HepG2 (cell line): Measurements from ENCODE around the gene TEDC1. TPM values are rescaled to one million over a fixed set of nuclear protein-coding genes. Genes with fewer than 3 reads are reported as not detected.

Source experiments
- AKAP8 ChIP-seq: sonication (generic); formaldehyde crosslinking; IDR thresholded peaks from 2 replicates; pipeline ENCODE4 v1.5.1; 2020; ENCODE audit warnings: mild to moderate bottlenecking, missing genetic modification reagents
- ATAD3A ChIP-seq: sonication (generic); formaldehyde crosslinking; IDR thresholded peaks from 2 replicates; pipeline ENCODE4 v1.4.0; 2020; ENCODE audit warnings: missing genetic modification reagents
- ATF1 ChIP-seq: IDR thresholded peaks from 2 replicates; pipeline ENCODE4 v1.6.1; 2016; ENCODE audit warnings: mild to moderate bottlenecking, control low read depth
- BORCS8-MEF2B ChIP-seq: sonication (generic); formaldehyde crosslinking; IDR thresholded peaks from 2 replicates; pipeline ENCODE4 v1.8.0; 2022; ENCODE audit warnings: mild to moderate bottlenecking, missing genetic modification reagents
- HNF4A ChIP-seq: sonication (generic); formaldehyde crosslinking; IDR thresholded peaks from 2 replicates; pipeline ENCODE4 v1.4.0; 2020; ENCODE audit warnings: missing genetic modification reagents
- MAFF ChIP-seq: IDR thresholded peaks from 2 replicates; pipeline ENCODE4 v1.6.1; 2011; ENCODE audit warnings: low read depth, low read length, improper control_type of control experiment
- PHF20 ChIP-seq: sonication (generic); formaldehyde crosslinking; IDR thresholded peaks from 2 replicates; pipeline ENCODE4 v1.5.0; 2020; ENCODE audit warnings: mild to moderate bottlenecking, missing genetic modification reagents
- SCMH1 ChIP-seq: sonication (generic); formaldehyde crosslinking; IDR thresholded peaks from 2 replicates; pipeline ENCODE4 v1.9.0; 2021; ENCODE audit warnings: missing genetic modification reagents, mild to moderate bottlenecking, borderline replicate concordance
- SRF ChIP-seq: IDR thresholded peaks from 2 replicates; pipeline ENCODE4 v1.6.1; 2011; ENCODE audit warnings: mild to moderate bottlenecking, low read depth, low read length, moderate library complexity
- STAT5B ChIP-seq: sonication (generic); formaldehyde crosslinking; IDR thresholded peaks from 2 replicates; pipeline ENCODE4 v1.4.0; 2020; ENCODE audit warnings: missing genetic modification reagents
- ZBTB42 ChIP-seq: sonication (generic); formaldehyde crosslinking; IDR thresholded peaks from 2 replicates; pipeline ENCODE4 v1.5.0; 2020; ENCODE audit warnings: mild to moderate bottlenecking, missing genetic modification reagents
- ZFX ChIP-seq: sonication (generic); formaldehyde crosslinking; IDR thresholded peaks from 2 replicates; pipeline ENCODE4 v1.4.0; 2020; ENCODE audit warnings: mild to moderate bottlenecking, low read depth, missing genetic modification reagents, moderate library complexity
- ZNF143 ChIP-seq: sonication (generic); formaldehyde crosslinking; IDR thresholded peaks from 2 replicates; pipeline ENCODE4 v1.4.0; 2020; ENCODE audit warnings: missing genetic modification reagents
- ZNF235 ChIP-seq: sonication (generic); formaldehyde crosslinking; IDR thresholded peaks from 2 replicates; pipeline ENCODE4 v1.8.1; 2023; ENCODE audit warnings: mild to moderate bottlenecking, missing genetic modification reagents, borderline replicate concordance
- ZNF766 ChIP-seq: sonication (generic); formaldehyde crosslinking; IDR thresholded peaks from 2 replicates; pipeline ENCODE4 v1.5.0; 2020; ENCODE audit warnings: missing genetic modification reagents, borderline replicate concordance
- polyA plus RNA-seq, 8 experiments: library from polyadenylated mRNA; depleted of rRNA in 3 of 8; stranded (reverse) in 7 of 8; unstranded in 1 of 8; fragments of >200 nt; fragmentation: Illumina TruSeq in 4 of 8; extraction: Trizol in 4 of 8; gene quantifications; 2 replicates each; pipeline versions ENCODE4 v1.2.1 to v1.2.3, GENCODE V29; 2011 to 2016; ENCODE audit warnings: low read depth in 4 of 8, missing spikeins in 1 of 8, mixed read lengths in 1 of 8; ENCODE audit not compliant: insufficient read depth in 1 of 8
- total RNA-seq, 5 experiments: library from RNA; depleted of rRNA; stranded (reverse); fragments of >200 nt; fragmentation: Illumina TruSeq; extraction: Trizol; gene quantifications; 2 replicates each; pipeline ENCODE4 v1.2.3, GENCODE V29; 2016; ENCODE audit warnings: low read depth in 1 of 5
- TF ChIP-seq, protein P1 (sequence below): sonication (generic); formaldehyde crosslinking; IDR thresholded peaks from 2 replicates; pipeline ENCODE4 v1.8.0; 2022; ENCODE audit warnings: mild to moderate bottlenecking, missing genetic modification reagents; ENCODE audit not compliant: insufficient replicate concordance
- TF ChIP-seq, protein P2 (sequence below): sonication (generic); formaldehyde crosslinking; IDR thresholded peaks from 2 replicates; pipeline ENCODE4 v1.5.1; 2020; ENCODE audit warnings: missing genetic modification reagents, mild to moderate bottlenecking, borderline replicate concordance
- TF ChIP-seq, protein P3 (sequence below): sonication (generic); formaldehyde crosslinking; IDR thresholded peaks from 2 replicates; pipeline ENCODE4 v1.5.1; 2020; ENCODE audit warnings: mild to moderate bottlenecking, missing genetic modification reagents, moderate library complexity
- TF ChIP-seq, protein P4 (sequence below): sonication (generic); formaldehyde crosslinking; IDR thresholded peaks from 2 replicates; pipeline ENCODE4 v1.5.0; 2020; ENCODE audit warnings: mild to moderate bottlenecking, missing genetic modification reagents, moderate library complexity
- TF ChIP-seq, protein P5 (sequence below): IDR thresholded peaks from 2 replicates; pipeline ENCODE4 v1.6.1; 2016; ENCODE audit warnings: low read depth, control low read depth
- TF ChIP-seq, protein P6 (sequence below): sonication (generic); formaldehyde crosslinking; IDR thresholded peaks from 2 replicates; pipeline ENCODE4 v1.8.0; 2022; ENCODE audit warnings: mild to moderate bottlenecking, missing genetic modification reagents, moderate library complexity

The TEDC1 gene
- total and polyA plus RNA-seq, 2 of the 13 experiments (the other 11 are each of a cell fraction or from before 2014, with no cell fraction given): 5.7 to 27.4 TPM

DNA sequence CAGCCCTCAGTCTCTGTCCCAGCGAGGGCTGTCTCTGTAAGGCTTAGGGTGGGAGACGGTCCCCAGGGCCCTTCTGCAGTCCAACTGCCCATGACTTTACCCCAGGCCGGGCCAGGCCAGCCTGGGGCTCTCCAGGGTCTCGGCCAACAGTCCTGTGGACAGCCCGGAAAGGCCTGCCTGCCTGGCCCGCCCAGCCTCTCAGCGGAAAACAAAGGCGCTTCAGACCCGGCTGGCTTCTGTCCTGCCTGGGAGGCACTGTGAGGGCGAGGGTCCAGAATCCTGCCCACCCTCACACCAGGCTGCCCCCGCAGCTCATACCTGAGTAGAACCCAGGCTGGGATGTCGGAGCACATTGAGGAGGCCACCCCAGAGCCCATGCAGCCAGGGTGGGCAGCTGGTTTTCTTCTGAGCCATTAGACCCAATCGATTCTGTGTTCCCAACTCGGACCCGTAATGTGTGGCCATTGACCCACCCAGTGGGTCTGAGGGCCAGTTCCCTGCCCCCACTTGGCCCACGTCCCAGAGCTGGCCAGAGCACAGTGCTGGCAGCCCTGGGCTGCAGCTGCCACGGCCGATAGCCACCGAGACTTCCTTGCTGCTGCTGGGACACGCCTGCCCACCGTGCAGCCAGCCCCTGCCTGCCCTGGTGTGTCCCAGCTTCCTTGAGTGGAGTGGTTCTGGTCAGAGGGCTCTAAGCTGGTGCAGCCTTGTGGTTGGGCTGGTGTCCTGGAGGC lies 14.8 kb upstream of the TEDC1 start (continued):
- TF ChIP-seq, protein P1, sequence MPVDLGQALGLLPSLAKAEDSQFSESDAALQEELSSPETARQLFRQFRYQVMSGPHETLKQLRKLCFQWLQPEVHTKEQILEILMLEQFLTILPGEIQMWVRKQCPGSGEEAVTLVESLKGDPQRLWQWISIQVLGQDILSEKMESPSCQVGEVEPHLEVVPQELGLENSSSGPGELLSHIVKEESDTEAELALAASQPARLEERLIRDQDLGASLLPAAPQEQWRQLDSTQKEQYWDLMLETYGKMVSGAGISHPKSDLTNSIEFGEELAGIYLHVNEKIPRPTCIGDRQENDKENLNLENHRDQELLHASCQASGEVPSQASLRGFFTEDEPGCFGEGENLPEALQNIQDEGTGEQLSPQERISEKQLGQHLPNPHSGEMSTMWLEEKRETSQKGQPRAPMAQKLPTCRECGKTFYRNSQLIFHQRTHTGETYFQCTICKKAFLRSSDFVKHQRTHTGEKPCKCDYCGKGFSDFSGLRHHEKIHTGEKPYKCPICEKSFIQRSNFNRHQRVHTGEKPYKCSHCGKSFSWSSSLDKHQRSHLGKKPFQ (CRISPR knock-in tag): no peak
- TF ChIP-seq STAT5B (CRISPR knock-in tag): no peak
- no peak; the same call in 1 of the 2 replicates for TF ChIP-seq AKAP8 (CRISPR knock-in tag)
- TF ChIP-seq, protein P2, sequence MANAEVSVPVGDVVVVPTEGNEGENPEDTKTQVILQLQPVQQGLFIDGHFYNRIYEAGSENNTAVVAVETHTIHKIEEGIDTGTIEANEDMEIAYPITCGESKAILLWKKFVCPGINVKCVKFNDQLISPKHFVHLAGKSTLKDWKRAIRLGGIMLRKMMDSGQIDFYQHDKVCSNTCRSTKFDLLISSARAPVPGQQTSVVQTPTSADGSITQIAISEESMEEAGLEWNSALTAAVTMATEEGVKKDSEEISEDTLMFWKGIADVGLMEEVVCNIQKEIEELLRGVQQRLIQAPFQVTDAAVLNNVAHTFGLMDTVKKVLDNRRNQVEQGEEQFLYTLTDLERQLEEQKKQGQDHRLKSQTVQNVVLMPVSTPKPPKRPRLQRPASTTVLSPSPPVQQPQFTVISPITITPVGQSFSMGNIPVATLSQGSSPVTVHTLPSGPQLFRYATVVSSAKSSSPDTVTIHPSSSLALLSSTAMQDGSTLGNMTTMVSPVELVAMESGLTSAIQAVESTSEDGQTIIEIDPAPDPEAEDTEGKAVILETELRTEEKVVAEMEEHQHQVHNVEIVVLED (CRISPR knock-in tag): no peak
- TF ChIP-seq ATF1 (CRISPR knock-in tag): no peak
- TF ChIP-seq, protein P3, sequence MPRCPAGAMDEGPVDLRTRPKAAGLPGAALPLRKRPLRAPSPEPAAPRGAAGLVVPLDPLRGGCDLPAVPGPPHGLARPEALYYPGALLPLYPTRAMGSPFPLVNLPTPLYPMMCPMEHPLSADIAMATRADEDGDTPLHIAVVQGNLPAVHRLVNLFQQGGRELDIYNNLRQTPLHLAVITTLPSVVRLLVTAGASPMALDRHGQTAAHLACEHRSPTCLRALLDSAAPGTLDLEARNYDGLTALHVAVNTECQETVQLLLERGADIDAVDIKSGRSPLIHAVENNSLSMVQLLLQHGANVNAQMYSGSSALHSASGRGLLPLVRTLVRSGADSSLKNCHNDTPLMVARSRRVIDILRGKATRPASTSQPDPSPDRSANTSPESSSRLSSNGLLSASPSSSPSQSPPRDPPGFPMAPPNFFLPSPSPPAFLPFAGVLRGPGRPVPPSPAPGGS (CRISPR knock-in tag): no peak; the same call in 1 of the 2 replicates
- TF ChIP-seq ATAD3A (CRISPR knock-in tag): no peak
- TF ChIP-seq SRF: no peak
- TF ChIP-seq ZBTB42 (CRISPR knock-in tag): no peak
- TF ChIP-seq, protein P4, sequence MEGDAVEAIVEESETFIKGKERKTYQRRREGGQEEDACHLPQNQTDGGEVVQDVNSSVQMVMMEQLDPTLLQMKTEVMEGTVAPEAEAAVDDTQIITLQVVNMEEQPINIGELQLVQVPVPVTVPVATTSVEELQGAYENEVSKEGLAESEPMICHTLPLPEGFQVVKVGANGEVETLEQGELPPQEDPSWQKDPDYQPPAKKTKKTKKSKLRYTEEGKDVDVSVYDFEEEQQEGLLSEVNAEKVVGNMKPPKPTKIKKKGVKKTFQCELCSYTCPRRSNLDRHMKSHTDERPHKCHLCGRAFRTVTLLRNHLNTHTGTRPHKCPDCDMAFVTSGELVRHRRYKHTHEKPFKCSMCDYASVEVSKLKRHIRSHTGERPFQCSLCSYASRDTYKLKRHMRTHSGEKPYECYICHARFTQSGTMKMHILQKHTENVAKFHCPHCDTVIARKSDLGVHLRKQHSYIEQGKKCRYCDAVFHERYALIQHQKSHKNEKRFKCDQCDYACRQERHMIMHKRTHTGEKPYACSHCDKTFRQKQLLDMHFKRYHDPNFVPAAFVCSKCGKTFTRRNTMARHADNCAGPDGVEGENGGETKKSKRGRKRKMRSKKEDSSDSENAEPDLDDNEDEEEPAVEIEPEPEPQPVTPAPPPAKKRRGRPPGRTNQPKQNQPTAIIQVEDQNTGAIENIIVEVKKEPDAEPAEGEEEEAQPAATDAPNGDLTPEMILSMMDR (CRISPR knock-in tag): no peak
- TF ChIP-seq ZNF235 (CRISPR knock-in tag): no peak
- TF ChIP-seq ZNF766 (CRISPR knock-in tag): no peak
- TF ChIP-seq ZNF143 (CRISPR knock-in tag): no peak
- TF ChIP-seq, protein P5, sequence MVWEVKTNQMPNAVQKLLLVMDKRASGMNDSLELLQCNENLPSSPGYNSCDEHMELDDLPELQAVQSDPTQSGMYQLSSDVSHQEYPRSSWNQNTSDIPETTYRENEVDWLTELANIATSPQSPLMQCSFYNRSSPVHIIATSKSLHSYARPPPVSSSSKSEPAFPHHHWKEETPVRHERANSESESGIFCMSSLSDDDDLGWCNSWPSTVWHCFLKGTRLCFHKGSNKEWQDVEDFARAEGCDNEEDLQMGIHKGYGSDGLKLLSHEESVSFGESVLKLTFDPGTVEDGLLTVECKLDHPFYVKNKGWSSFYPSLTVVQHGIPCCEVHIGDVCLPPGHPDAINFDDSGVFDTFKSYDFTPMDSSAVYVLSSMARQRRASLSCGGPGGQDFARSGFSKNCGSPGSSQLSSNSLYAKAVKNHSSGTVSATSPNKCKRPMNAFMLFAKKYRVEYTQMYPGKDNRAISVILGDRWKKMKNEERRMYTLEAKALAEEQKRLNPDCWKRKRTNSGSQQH (CRISPR knock-in tag): no peak
- TF ChIP-seq HNF4A (CRISPR knock-in tag): peak; percentile 12
- TF ChIP-seq ZFX (CRISPR knock-in tag): peak; percentile 82
- TF ChIP-seq, protein P6, sequence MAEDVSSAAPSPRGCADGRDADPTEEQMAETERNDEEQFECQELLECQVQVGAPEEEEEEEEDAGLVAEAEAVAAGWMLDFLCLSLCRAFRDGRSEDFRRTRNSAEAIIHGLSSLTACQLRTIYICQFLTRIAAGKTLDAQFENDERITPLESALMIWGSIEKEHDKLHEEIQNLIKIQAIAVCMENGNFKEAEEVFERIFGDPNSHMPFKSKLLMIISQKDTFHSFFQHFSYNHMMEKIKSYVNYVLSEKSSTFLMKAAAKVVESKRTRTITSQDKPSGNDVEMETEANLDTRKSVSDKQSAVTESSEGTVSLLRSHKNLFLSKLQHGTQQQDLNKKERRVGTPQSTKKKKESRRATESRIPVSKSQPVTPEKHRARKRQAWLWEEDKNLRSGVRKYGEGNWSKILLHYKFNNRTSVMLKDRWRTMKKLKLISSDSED: 0 out of 2 replicates have a peak, but pooled peaks have one; percentile 63
- TF ChIP-seq SCMH1 (CRISPR knock-in tag): no peak
- no peak for TF ChIP-seq MAFF
- TF ChIP-seq PHF20: 0 out of 2 replicates have a peak, but pooled peaks have one; percentile 6
- peak; percentile 61 for TF ChIP-seq BORCS8-MEF2B (CRISPR knock-in tag)
